ENCODE measurements around the gene SART1.
A peak's percentile ranks its signal among the peaks of the same experiment; 100 is the strongest.
"Not testable (repeated sequence)": the region's sequence is repeated elsewhere in the genome, so short reads cannot be mapped to it uniquely, and the experiment has no call there.

SART1 gene

DNA sequence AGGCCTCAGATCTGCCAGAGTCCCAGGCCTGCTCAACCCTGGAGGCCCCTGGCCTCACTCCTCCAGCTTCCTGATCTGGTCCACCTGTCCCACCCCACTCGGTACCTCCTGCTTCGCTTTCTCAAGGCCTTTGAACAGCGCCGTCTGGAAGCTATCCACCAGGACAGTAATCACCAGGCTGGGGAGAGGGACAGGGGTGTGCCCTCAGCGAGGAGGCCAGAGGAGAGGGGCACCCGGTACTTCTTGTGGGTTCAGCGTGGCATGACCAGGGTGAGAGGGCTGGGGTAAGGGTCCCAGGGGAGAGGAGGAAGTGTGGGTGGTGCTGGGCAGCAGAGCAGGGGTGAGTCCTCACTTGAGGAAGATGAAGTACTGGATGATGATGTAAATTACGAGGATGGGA is 58.7 kb downstream of the SART1 start:
- DNase-seq = no peak

DNA sequence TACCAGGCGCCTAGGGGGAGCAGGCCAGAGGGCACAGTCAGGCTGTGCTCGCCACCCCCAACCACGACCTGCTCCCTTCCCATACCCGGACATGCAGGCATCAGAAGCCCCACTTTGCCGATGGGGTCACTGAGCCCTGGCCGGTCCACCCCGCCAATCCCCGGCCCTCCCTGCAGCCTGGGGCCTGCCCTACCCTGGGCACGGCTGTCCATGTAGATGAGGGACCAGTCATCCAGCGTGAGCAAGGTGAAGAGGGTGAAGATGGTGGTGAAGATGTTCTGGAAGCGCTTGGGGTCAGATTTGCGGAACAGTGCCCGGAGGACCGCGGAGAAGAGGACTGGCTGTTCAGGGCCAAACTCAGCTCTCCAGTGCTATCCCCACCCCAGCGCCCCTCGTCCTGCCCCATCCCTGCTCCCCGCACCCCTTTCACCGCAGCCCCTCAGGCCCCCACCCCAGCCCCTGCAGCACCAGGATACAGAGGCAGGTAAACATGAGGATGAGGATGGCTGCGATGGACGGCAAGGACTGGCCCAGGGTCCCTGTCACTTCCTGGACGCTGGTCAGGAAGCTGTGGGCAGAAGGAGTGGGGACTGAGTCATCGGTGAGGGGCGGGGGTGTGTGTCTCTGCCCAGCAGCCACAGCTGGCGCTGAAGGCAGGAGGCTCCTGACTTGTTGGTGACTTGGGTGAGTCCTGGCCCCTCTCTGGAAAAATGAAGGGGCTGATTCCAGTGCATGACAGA is 59.3 kb downstream of the SART1 start:
- no peak for DNase-seq

DNA sequence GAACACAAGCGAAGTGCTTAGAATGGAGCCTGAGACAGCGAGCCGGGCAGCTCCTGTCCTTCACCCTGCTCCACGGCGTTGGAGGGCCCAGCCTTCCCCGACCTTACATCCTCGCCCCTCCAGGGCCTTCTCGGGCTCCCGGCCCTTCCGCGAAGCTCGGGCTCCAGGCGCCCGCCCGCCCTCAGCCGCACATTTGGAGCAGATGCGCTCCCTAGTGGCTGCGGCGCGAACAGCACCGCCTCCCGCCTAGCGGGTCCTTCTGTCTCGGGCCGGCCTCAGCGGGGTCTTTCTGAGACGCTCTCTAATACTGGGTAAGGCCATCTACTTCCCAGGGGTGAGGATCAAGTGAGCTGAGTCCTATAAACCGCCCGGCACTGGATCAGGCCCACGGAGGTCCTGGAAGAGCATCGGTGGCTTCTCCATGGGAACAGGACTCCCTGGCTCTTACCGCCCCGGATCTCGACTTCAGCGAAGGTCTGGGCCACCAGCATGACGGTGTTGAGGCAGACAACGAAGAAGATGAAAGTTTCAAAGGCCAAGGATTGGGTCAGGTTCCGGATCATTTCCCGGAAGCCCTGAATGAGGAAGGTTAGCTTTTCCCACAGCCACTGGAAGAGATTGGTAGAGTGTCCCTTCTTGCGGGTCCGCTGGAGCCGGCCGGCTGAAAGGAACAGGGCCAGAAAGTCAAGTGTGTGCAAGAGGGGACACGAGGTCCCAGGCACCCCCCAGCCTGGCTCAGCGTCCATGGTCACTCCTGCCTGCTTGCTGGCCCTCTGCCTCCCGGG is 61.1 kb downstream of the SART1 start:
- peak; percentile 81 for DNase-seq

DNA sequence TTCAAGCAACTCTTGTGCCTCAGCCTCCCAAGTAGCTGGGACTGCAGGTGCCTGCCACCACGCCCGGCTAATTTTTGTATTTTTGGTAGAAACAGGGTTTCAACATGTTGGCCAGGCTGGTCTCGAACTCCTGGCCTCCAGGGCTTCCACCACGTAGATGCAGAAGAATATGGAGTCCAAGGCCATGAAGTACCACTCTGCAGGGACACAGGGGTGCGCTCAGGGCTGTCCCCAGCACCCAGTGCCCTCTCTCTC is 61.6 kb downstream of the SART1 start:
- DNase-seq = not testable (repeated sequence)

DNA sequence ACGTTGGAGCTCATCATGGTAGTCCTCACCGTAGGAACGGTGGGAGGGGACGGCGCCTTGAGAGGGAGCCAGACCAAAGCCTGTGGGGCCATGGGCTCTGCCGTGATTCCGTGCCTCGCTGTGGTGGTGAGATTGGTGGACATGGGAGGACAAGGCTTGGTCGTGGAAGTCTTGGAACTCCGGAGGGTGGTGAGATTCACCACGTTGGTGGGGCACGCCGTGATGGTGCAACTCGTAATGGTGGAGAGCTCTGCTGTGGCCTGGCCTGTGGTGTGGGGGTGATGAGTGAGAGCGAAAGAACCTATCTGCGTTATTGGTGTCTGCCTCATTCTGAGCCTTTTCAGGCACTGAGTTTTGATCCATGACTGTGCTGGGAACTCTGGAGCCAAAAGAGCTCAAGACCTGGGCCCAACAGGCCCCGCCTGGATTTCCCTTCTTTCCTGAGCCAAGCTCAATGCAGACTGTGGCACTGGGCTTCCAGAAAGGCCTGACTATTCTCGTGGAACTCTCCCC is 64.5 kb downstream of the SART1 start, which contains the start of gene CATSPER1:
TSS of gene CATSPER1 (minus strand) at position 463 of the 513 bp plus-strand sequence. CDS start at position 363, 100 bp downstream.
- no peak for DNase-seq
